ENCODE data around the gene KRTAP3-2.

Gene KRTAP3-2

DNA sequence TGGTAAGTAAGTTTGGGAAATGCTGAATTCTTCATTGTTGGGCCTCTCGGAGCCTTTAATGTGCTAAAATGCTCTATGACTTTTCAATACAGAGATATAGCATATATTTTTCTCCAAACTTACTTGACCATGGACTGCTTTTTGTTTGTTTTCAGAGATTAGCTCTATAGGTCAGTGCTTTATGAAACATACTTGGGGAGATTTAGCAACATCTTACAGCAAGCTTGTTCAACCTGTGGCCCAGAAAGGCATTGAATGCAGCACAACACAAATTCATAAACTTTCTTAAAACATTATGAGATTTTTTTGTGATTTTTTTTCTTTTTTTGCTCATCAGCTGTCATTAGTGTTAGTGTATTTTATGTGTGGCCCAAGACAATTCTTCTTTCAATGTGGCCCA lies 10.2 kb upstream of the KRTAP3-2 start:
- DNase-seq, result no peak

- no peak for DNase-seq
These were observed 9.6 kb upstream of the KRTAP3-2 start for GRCh38 chr17:41009301-41009760.

- no peak for DNase-seq
These were observed 9.1 kb upstream of the KRTAP3-2 start, which contains the start of gene KRTAP3-1 for GRCh38 chr17:41008811-41009210. Gene KRTAP3-1, minus strand, starts transcription at chr17:41009128. Its CDS starts 54 bp downstream, at chr17:41009074.

- no peak for DNase-seq
These were observed 4.7 kb upstream of the KRTAP3-2 start for GRCh38 chr17:41004397-41004796.

- no peak for DNase-seq
These were observed 4.2 kb upstream of the KRTAP3-2 start for GRCh38 chr17:41003926-41004325.

- DNase-seq, result no peak
These were observed 3.1 kb upstream of the KRTAP3-2 start for GRCh38 chr17:41002814-41003213.

- DNase-seq, result no peak
These were observed 2.1 kb upstream of the KRTAP3-2 start for GRCh38 chr17:41001795-41002194.

- DNase-seq, result no peak
These were observed 2.3 kb downstream of the KRTAP3-2 start for GRCh38 chr17:40997361-40997760.

- DNase-seq, result no peak
These were observed 2.9 kb downstream of the KRTAP3-2 start for GRCh38 chr17:40996829-40997228.

DNA sequence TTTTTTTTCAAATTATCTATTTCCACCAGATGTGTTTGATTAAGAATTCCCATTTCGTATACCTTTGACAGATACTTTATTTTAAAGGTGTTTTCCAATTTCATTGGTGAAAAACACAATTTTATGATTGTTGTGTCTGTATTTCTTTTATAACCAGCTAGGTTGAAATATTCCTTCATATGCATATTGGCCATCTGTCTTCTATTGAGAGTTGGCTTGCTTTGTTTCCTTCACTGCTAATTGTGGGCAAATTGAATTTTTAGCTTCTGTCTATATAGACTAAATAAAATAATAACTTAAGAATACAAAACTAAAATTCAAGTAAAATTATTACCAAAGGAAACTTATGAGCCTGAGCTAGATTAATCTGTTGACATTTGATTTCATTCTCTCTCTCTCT lies 4.6 kb downstream of the KRTAP3-2 start:
- DNase-seq, result no peak

- no peak for DNase-seq
These were observed 5.9 kb downstream of the KRTAP3-2 start, which contains the start of gene KRTAP3-3 for GRCh38 chr17:40993839-40994238. Gene KRTAP3-3, minus strand, starts transcription at chr17:40994164. Its CDS starts 67 bp downstream, at chr17:40994097.

- no peak for DNase-seq
These were observed 6.6 kb downstream of the KRTAP3-2 start for GRCh38 chr17:40993084-40993483.

DNA sequence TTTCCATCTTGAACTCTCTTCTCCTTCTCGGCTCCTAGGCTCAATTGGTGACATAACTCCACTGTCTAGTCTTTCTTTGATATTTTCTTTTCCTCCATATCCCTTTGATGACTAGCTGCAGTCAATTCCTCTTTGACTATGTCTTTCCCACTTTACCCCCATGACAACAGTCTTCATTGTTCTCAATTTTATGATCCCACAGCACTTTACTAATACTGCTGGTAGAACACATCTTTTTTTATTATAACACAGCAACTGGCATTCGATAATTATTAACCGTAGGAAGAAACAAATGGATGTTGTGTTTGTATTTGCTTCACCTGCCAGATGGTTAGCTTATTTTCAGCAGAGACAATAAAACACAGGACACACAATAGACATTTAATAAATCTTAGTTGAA lies 7.0 kb downstream of the KRTAP3-2 start:
- no peak for DNase-seq

DNA sequence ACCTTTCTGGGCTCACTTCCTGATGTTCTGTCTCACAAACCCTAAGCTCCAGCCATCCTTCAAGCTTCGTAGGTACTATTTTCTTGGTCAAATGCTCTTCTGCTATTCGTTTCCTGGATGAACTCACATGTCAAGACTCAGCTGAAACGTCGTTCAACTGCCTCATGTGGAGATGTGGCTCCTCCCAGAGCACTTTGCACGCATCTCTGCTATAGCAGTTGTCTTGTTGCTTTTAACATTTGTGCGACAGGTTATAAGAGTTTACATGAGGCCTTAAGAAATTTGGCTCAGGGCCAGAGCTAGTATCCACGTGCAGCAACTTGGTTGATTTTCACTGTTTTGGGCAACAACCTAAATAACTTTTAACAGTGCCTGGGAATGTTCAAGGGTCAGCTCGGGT lies 12.8 kb downstream of the KRTAP3-2 start:
- DNase-seq, result no peak

DNA sequence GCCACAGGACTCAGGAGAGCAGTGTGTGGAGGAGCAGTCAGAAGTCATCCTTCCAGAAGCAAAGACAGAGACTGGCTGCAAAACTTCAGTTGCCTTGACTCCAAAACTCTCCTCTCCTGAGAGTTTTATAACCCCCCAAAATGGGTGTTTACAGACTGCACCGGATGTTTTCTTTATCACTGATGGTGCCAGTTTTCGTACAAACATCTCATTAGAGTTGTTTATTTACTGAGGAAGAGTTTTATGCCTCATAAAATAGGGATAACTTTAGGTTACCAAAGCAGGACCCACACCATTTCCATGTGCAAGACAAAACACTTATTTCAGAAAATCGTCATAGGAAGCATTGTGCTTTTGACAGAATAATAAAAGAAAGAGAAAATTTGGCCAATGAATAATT lies 15.5 kb downstream of the KRTAP3-2 start, which contains the start of gene KRT40:
KRT40 (minus strand) TSS at position 101 of the 400 bp plus-strand sequence; CDS start at position 48, 53 bp downstream.
- no peak for DNase-seq

DNA sequence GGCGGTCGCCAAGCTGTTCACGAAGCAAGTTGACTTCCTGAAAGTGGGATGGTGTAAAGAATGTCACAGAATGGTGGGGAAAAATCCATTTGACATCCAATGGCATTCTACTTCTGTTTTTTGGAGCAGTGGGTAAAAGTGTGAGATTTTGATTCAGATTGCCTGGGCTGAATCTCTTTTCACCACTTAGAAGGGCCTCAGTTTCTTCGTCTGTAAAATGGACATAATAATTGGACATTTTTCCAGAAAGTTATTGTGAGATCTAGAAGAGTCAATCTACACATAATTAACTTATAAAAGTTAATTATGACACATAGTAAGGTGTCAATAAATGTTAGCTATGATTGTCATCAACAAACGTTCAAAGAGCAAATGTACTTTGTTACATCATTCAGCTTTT lies 18.6 kb downstream of the KRTAP3-2 start:
- DNase-seq, result no peak

- DNase-seq, result no peak
These were observed 19.1 kb downstream of the KRTAP3-2 start for GRCh38 chr17:40980596-40980995.

DNA sequence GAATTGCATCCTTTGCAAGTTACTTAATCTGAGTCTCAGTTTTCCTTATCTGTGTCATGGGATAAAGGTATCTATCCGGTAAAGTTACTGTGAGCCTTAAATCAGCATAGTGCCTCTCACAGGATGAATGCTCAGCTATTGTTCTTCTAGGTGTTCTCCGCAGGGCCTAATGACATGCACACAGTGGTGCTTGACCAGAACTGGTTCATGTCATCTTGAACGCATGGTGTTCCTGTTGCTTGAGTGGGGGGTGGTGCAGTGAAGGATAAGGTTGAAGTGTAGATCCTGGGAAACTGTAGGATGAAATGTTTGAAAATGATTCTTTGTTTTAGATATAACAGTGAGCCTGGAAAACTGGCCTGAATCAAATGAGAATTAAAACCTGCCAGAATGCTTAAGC lies 19.6 kb downstream of the KRTAP3-2 start:
- no peak for DNase-seq

DNA sequence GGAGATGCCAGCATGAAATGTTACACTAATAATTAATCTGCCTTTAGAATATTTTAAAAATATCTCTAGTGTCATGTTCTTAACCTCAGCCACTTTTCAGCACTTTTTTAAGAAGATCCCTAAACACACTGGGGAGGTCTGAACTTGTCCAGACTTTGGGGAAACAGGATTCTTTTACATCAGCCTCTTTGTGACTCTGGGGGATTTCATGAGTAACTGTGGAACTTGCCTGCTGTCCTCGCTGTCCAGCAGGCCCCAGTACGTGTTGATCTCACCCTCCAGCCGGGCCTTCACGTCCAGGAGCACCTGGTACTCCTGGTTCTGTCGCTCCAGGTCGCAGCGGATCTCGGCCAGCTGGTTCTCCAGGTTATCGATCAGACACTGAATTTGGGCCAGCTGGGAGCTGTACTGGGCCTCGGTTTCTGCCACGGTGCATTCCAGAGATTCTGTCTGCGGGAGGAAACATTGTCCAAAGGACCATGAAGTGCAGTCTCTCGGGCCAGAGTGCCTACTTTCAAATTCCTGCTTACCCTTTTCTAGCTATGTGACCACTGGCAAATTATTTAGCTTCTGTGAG lies 21.0 kb downstream of the KRTAP3-2 start:
- no peak for DNase-seq

- DNase-seq, result no peak
These were observed 24.2 kb downstream of the KRTAP3-2 start for GRCh38 chr17:40975516-40975915.

- no peak for DNase-seq
These were observed 25.3 kb downstream of the KRTAP3-2 start for GRCh38 chr17:40974366-40974765.

- no peak for DNase-seq
These were observed 32.1 kb downstream of the KRTAP3-2 start for GRCh38 chr17:40967582-40967981.

- no peak for DNase-seq
These were observed 32.9 kb downstream of the KRTAP3-2 start, which contains the start of gene KRT39 for GRCh38 chr17:40966848-40967247. Gene KRT39, minus strand, starts transcription at chr17:40966948. Its CDS starts 92 bp downstream, at chr17:40966856.

- DNase-seq, result no peak
These were observed 35.9 kb downstream of the KRTAP3-2 start for GRCh38 chr17:40963838-40964237.

- DNase-seq, result no peak
These were observed 37.6 kb downstream of the KRTAP3-2 start for GRCh38 chr17:40962059-40962561.
